WTC11 (cell line): ENCODE results near the gene NKIRAS2. TPM values are rescaled to one million over a fixed set of nuclear protein-coding genes. Genes with fewer than 3 reads are reported as not detected.

Experiments
- ATAC-seq: fragments of 200-7000 bp; cut with Tn5 transposase; 2 replicates; pipeline ENCODE4 v1.10.0; 2021; ENCODE audit warnings: mild to moderate bottlenecking, moderate library complexity
- CTCF ChIA-PET: fragments of 300-600 bp; sonication (Branson Sonifier 250); formaldehyde crosslinking; loops from one replicate; lab custom pipeline; 2021; ENCODE audit warnings: antibody characterized with exemption; lab: Charles Lee
- POLR2A ChIA-PET: fragments of 350-600 bp; sonication (Branson Sonifier 250); formaldehyde crosslinking; loops from one replicate; lab custom pipeline; 2021; ENCODE audit warnings: antibody characterized with exemption; lab: Charles Lee
- DNase-seq: peaks from one replicate; pipeline ENCODE4 v3.0.0; 2021; ENCODE audit warnings: low spot score
- H3K27ac Mint-ChIP-seq: 2 replicates; pipeline ENCODE4 v1.8.0; 2021; ENCODE audit warnings: mixed read lengths
- H3K27me3 Mint-ChIP-seq: 2 replicates; pipeline ENCODE4 v1.8.0; 2021; ENCODE audit warnings: low read depth, mild to moderate bottlenecking, moderate library complexity, mixed read lengths
- H3K36me3 Mint-ChIP-seq: 2 replicates; pipeline ENCODE4 v1.8.0; 2021; ENCODE audit warnings: mixed read lengths
- H3K4me1 Mint-ChIP-seq: 2 replicates; pipeline ENCODE4 v1.8.0; 2022; ENCODE audit warnings: mixed read lengths
- H3K4me3 Mint-ChIP-seq: 2 replicates; pipeline ENCODE4 v1.8.0; 2021; ENCODE audit warnings: mild to moderate bottlenecking, moderate library complexity, mixed read lengths
- H3K9me3 Mint-ChIP-seq: 2 replicates; pipeline ENCODE4 v1.8.0; 2021; ENCODE audit warnings: mixed read lengths
- AFF4 ChIP-seq: sonication (generic); formaldehyde crosslinking; IDR thresholded peaks from 2 replicates; pipeline ENCODE4 v1.8.1; 2023; ENCODE audit warnings: mild to moderate bottlenecking, missing genetic modification reagents, borderline replicate concordance
- E2F4 ChIP-seq: sonication (generic); formaldehyde crosslinking; IDR thresholded peaks from 2 replicates; pipeline ENCODE4 v1.8.1; 2022; ENCODE audit warnings: low read depth, mild to moderate bottlenecking, moderate library complexity, missing genetic modification reagents, borderline replicate concordance
- E2F5 ChIP-seq: sonication (generic); formaldehyde crosslinking; IDR thresholded peaks from 2 replicates; pipeline ENCODE4 v1.8.1; 2022; ENCODE audit warnings: mild to moderate bottlenecking, moderate library complexity, missing genetic modification reagents
- ELF4 ChIP-seq: sonication (generic); formaldehyde crosslinking; IDR thresholded peaks from 2 replicates; pipeline ENCODE4 v1.8.1; 2022; ENCODE audit warnings: low read depth, mild to moderate bottlenecking, moderate library complexity, missing genetic modification reagents
- ESRRA ChIP-seq: sonication (generic); formaldehyde crosslinking; IDR thresholded peaks from 2 replicates; pipeline ENCODE4 v1.8.1; 2022; ENCODE audit warnings: mild to moderate bottlenecking, missing genetic modification reagents, borderline replicate concordance
- JAZF1 ChIP-seq: fragments of 250-450 bp; sonication (Bioruptor Pico); IDR thresholded peaks from 2 replicates; pipeline ENCODE4 v1.9.0; 2021; ENCODE audit warnings: moderate library complexity, mild to moderate bottlenecking, inconsistent platforms
- KAT7 ChIP-seq: sonication (generic); formaldehyde crosslinking; IDR thresholded peaks from 2 replicates; pipeline ENCODE4 v1.8.1; 2023; ENCODE audit warnings: missing genetic modification reagents, mild to moderate bottlenecking, borderline replicate concordance
- MLX ChIP-seq: sonication (generic); formaldehyde crosslinking; IDR thresholded peaks from 2 replicates; pipeline ENCODE4 v1.8.1; 2023; ENCODE audit warnings: mild to moderate bottlenecking, missing genetic modification reagents, moderate library complexity
- MXD4 ChIP-seq: fragments of 250-450 bp; sonication (Bioruptor Pico); IDR thresholded peaks from 2 replicates; pipeline ENCODE4 v1.8.0; 2021; ENCODE audit warnings: mild to moderate bottlenecking, moderate library complexity, borderline replicate concordance
- NFE2L1 ChIP-seq: sonication (generic); formaldehyde crosslinking; IDR thresholded peaks from 2 replicates; pipeline ENCODE4 v1.8.1; 2023; ENCODE audit warnings: missing genetic modification reagents
- RELA ChIP-seq: sonication (generic); formaldehyde crosslinking; IDR thresholded peaks from 2 replicates; pipeline ENCODE4 v1.8.1; 2022; ENCODE audit warnings: missing genetic modification reagents, mild to moderate bottlenecking, borderline replicate concordance
- TEAD4 ChIP-seq: sonication (generic); formaldehyde crosslinking; IDR thresholded peaks from 2 replicates; pipeline ENCODE4 v1.8.0; 2022; ENCODE audit warnings: mild to moderate bottlenecking, missing genetic modification reagents
- USF2 ChIP-seq: sonication (generic); formaldehyde crosslinking; IDR thresholded peaks from 2 replicates; pipeline ENCODE4 v1.8.1; 2023; ENCODE audit warnings: mild to moderate bottlenecking, missing genetic modification reagents, moderate library complexity
- ZBTB43 ChIP-seq: sonication (generic); formaldehyde crosslinking; IDR thresholded peaks from 2 replicates; pipeline ENCODE4 v1.8.1; 2023; ENCODE audit warnings: mild to moderate bottlenecking, missing genetic modification reagents
- ZNF121 ChIP-seq: sonication (generic); formaldehyde crosslinking; IDR thresholded peaks from 2 replicates; pipeline ENCODE4 v1.8.0; 2023; ENCODE audit warnings: missing genetic modification reagents
- ZNF138 ChIP-seq: sonication (generic); formaldehyde crosslinking; conservative IDR thresholded peaks from 2 replicates; pipeline ENCODE4 v1.8.1; 2022; ENCODE audit warnings: mild to moderate bottlenecking, moderate library complexity, missing genetic modification reagents
- ZNF396 ChIP-seq: fragments of 250-450 bp; sonication (Bioruptor Pico); IDR thresholded peaks from 2 replicates; pipeline ENCODE4 v1.8.0; 2021; ENCODE audit warnings: mild to moderate bottlenecking, moderate library complexity, borderline replicate concordance
- ZNF416 ChIP-seq: fragments of 250-450 bp; sonication (Bioruptor Pico); IDR thresholded peaks from 2 replicates; pipeline ENCODE4 v1.9.0; 2021; ENCODE audit warnings: mild to moderate bottlenecking, inconsistent platforms
- ZNF532 ChIP-seq: fragments of 250-450 bp; sonication (Bioruptor Pico); IDR thresholded peaks from 2 replicates; pipeline ENCODE4 v1.9.0; 2021; ENCODE audit warnings: mild to moderate bottlenecking, borderline replicate concordance
- ZNF671 ChIP-seq: fragments of 250-450 bp; sonication (Bioruptor Pico); IDR thresholded peaks from 2 replicates; pipeline ENCODE4 v1.8.0; 2021; ENCODE audit warnings: mild to moderate bottlenecking
- total RNA-seq: library from RNA; stranded (reverse); gene quantifications from 3 replicates; pipeline ENCODE4 v1.2.3, GENCODE V29; 2021

The NKIRAS2 gene
- total RNA-seq, 1 experiment from 2014 or later: 36.1 TPM

DNA sequence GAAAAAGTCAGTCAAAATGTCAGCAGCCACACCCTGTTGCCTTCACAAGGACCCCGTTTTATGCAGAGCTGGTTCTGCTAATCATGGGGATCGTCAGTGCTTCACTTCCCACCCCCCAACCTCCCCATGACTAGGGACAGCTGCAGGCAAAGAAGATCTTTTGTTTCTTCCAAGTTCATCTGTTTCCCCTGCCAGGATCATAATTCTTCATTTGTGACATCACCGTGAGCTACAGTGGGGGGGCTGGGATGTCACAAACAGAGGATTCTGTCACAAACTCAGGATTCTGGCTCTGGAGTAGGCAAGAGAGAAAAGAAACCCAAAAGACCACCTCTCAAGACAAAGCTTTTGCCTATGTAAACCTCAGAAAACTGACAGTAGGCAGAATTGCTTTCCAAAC is 27.3 kb upstream of the NKIRAS2 start:
- Mint-ChIP-seq H3K27me3 (no peaks in the 10 kb centered on the region), H3K4me1 (no peaks in the 10 kb centered on the region), H3K9me3 (no peaks in the 10 kb centered on the region), H3K36me3 (peaks cover 91% of the 10 kb centered on the region), H3K4me3 (no peak overlapping the region), H3K27ac (no peak overlapping the region)
- no peak for ATAC-seq
- TF ChIP-seq AFF4 (no peak), ESRRA (CRISPR knock-in tag) (no peak), NFE2L1 (CRISPR knock-in tag) (no peak), ZNF416 (no peak)
- ChIA-PET POLR2A (no interaction called here), CTCF (interaction anchor here (0.9 kb wide), 1 partner anchor 62 kb away, joined by 3 read pairs; the partner anchor contains the start of gene ODAD4)
- no peak for DNase-seq

GRCh38 chr17:41996855-41997164 is 23.1 kb upstream of the NKIRAS2 start:
- ChIA-PET CTCF (interaction anchor here (1.3 kb wide), 1 partner anchor 23 kb away, joined by 4 read pairs; the partner anchor contains the start of gene NKIRAS2), POLR2A (no interaction called here)
- no peak for DNase-seq
- Mint-ChIP-seq H3K36me3 (peaks cover 86% of the 10 kb centered on the region), H3K27me3 (no peaks in the 10 kb centered on the region; the same call in 1 of the 2 replicates), H3K9me3 (no peaks in the 10 kb centered on the region), H3K4me1 (no peaks in the 10 kb centered on the region), H3K27ac (no peak overlapping the region), H3K4me3 (no peak overlapping the region)
- no peak for ATAC-seq
- TF ChIP-seq MXD4 (CRISPR knock-in tag): no peak
- TF ChIP-seq ZNF396 (CRISPR knock-in tag): no peak
- no peak for TF ChIP-seq ZBTB43 (CRISPR knock-in tag)
- no peak for TF ChIP-seq ZNF138 (CRISPR knock-in tag)
- TF ChIP-seq MLX (CRISPR knock-in tag): no peak
- TF ChIP-seq ZNF532: no peak
- TF ChIP-seq ELF4 (CRISPR knock-in tag): no peak
- TF ChIP-seq RELA (CRISPR knock-in tag): no peak
- TF ChIP-seq KAT7 (CRISPR knock-in tag): no peak
- TF ChIP-seq JAZF1: no peak
- no peak for TF ChIP-seq ZNF671 (CRISPR knock-in tag)
- TF ChIP-seq TEAD4 (CRISPR knock-in tag): no peak
- no peak for TF ChIP-seq E2F5
- no peak for TF ChIP-seq USF2 (CRISPR knock-in tag)
- TF ChIP-seq ZNF121 (CRISPR knock-in tag): no peak
- TF ChIP-seq E2F4 (CRISPR knock-in tag): no peak
- TF ChIP-seq ESRRA (CRISPR knock-in tag): no peak
